ENCODE measurements around the gene SMIM10L1. TPM values are rescaled to one million over a fixed set of nuclear protein-coding genes. Genes with fewer than 3 reads are reported as not detected.

SMIM10L1 gene
- total RNA-seq, 1 donor from 2014 or later: 9.7 TPM

DNA sequence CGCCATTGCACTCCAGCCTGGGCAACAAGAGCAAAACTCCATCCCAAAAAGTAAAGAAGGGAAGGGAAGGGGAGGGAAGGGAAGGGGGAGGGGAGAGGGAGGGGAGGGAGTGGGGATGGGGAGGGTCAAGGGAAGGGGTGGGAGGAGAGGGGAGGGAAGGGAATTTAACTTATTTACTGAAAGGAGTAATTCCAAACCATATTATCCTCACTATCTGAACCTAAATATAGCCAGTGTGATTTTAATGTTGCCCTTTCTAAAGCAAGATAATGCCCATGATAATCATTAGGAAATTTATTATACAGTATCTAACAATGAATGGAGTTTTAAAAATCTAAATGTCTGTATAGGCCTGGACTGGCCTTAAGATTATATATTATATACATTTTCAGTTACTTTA lies 7.3 kb downstream of the SMIM10L1 start:
- H3K9me3 Mint-ChIP-seq (ENCODE audit: unreplicated experiment): no peaks in the 10 kb centered on the region
- no peak for DNase-seq (ENCODE audit: extremely low spot score, unreplicated experiment)

DNA sequence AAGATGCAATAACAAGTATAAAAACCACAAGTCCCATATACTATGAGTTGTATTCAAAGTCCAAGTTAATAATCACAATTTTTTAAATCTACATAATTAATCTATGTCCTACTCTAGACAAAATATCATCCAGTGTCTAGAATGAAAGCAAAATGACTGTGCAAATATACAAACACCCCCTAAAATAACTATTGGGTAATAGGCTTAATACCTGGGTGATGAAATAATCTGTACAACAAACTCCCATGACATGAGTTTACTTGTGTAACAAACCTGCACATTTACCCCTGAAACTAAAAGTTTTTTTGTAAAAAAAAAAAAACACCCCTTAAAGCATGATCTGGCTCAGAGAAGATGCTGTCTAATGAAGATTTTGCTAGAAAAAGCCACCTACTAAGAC lies 11.5 kb downstream of the SMIM10L1 start:
- H3K27me3 Mint-ChIP-seq (ENCODE audit: unreplicated experiment): peaks cover 2% of the 10 kb centered on the region
- H3K27ac Mint-ChIP-seq (ENCODE audit: unreplicated experiment): no peak overlapping the region
- no peak overlapping the region for H3K4me3 Mint-ChIP-seq (ENCODE audit: unreplicated experiment)
- no peaks in the 10 kb centered on the region for H3K36me3 Mint-ChIP-seq (ENCODE audit: unreplicated experiment)
- DNase-seq (ENCODE audit: extremely low spot score, unreplicated experiment): no peak
- no peaks in the 10 kb centered on the region for H3K4me1 Mint-ChIP-seq (ENCODE audit: unreplicated experiment)
- TF ChIP-seq, protein P1, sequence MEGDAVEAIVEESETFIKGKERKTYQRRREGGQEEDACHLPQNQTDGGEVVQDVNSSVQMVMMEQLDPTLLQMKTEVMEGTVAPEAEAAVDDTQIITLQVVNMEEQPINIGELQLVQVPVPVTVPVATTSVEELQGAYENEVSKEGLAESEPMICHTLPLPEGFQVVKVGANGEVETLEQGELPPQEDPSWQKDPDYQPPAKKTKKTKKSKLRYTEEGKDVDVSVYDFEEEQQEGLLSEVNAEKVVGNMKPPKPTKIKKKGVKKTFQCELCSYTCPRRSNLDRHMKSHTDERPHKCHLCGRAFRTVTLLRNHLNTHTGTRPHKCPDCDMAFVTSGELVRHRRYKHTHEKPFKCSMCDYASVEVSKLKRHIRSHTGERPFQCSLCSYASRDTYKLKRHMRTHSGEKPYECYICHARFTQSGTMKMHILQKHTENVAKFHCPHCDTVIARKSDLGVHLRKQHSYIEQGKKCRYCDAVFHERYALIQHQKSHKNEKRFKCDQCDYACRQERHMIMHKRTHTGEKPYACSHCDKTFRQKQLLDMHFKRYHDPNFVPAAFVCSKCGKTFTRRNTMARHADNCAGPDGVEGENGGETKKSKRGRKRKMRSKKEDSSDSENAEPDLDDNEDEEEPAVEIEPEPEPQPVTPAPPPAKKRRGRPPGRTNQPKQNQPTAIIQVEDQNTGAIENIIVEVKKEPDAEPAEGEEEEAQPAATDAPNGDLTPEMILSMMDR (IDR thresholded peaks at IDR 0.05): no peak
- H3K9me3 Mint-ChIP-seq (ENCODE audit: unreplicated experiment): no peaks in the 10 kb centered on the region

More for the DNA sequence above, 7.3 kb downstream of the SMIM10L1 start:
- Mint-ChIP-seq H3K36me3 (ENCODE audit: unreplicated experiment) (peaks cover 3% of the 10 kb centered on the region), H3K4me3 (ENCODE audit: unreplicated experiment) (no peak overlapping the region), H3K27me3 (ENCODE audit: unreplicated experiment) (no peaks in the 10 kb centered on the region), H3K4me1 (ENCODE audit: unreplicated experiment) (peaks cover 6% of the 10 kb centered on the region), H3K27ac (ENCODE audit: unreplicated experiment) (no peak overlapping the region)
- TF ChIP-seq, protein P1 (IDR thresholded peaks at IDR 0.05): no peak

DNA sequence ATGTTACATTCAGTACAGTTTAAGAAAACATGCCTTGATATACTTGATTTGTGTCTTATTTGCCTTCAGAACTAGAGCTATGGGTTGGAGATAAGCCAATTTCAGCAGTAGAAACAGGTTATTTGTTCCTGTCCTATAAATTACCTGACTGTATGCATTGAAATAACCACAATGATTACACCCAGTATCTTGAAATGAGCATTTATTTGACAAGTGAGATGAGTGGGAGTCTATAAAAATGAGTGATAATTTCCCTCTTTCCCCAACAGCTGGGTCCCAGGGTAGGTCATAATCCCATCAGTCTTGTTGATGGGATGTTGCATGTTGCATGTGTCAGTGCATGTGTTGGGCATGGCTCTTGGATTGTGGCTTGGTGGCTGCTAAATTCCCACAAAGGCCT lies 12.0 kb downstream of the SMIM10L1 start:
- Mint-ChIP-seq H3K27ac (ENCODE audit: unreplicated experiment) (no peak overlapping the region), H3K4me3 (ENCODE audit: unreplicated experiment) (no peak overlapping the region), H3K27me3 (ENCODE audit: unreplicated experiment) (peaks cover 2% of the 10 kb centered on the region), H3K4me1 (ENCODE audit: unreplicated experiment) (no peaks in the 10 kb centered on the region), H3K9me3 (ENCODE audit: unreplicated experiment) (no peaks in the 10 kb centered on the region), H3K36me3 (ENCODE audit: unreplicated experiment) (no peaks in the 10 kb centered on the region)
- TF ChIP-seq, protein P1 (IDR thresholded peaks at IDR 0.05): no peak
- DNase-seq (ENCODE audit: extremely low spot score, unreplicated experiment): no peak

DNA sequence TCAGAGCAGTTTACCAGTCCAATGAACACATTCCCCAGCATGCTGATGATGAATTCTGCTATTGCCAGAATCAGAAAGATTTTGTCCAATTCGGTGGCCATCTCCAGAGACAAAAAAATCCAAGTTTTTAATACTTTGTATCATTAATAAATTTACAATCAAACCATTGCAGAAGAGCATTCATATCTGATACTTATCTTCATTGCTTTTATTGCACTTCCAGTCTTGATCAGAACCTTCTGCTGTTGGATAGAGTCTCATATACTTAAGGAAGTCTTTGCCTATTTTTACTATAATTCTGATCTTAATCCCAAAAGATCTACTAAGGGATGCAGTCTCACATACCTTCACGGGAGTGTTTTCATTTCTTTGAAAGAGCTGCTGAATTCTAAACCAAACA lies 15.8 kb downstream of the SMIM10L1 start, which contains the start of gene TAS2R42:
TAS2R42 (minus strand) TSS at position 101 of the 400 bp plus-strand sequence; CDS start at position 101, 0 bp downstream.
- Mint-ChIP-seq H3K27me3 (ENCODE audit: unreplicated experiment) (peaks cover 2% of the 10 kb centered on the region), H3K4me3 (ENCODE audit: unreplicated experiment) (no peak within 1 kb of the TSS), H3K4me1 (ENCODE audit: unreplicated experiment) (no peaks in the 10 kb centered on the region), H3K27ac (ENCODE audit: unreplicated experiment) (no peak within 1 kb of the TSS), H3K36me3 (ENCODE audit: unreplicated experiment) (peaks cover 2% of the 10 kb centered on the region), H3K9me3 (ENCODE audit: unreplicated experiment) (no peaks in the 10 kb centered on the region)
- no peak for DNase-seq (ENCODE audit: extremely low spot score, unreplicated experiment)
- TF ChIP-seq, protein P1 (IDR thresholded peaks at IDR 0.05): no peak

DNA sequence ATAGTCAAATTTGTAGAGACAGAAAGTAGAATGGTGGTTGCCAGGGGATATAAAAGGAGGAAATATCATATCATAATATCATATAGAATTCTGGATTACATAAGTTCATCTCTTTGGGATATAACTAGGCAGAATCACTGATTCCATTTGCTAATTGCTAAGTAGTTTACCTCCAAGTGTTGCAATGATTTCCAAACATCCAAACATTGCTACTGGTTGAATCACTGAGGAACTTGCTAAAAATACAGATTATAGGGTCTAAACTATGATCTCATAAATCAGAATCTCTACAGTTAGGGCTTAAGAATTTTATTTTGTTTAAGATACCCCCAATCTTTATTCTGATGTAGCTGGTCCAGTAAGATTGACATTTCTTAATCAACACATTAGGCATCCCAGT lies 31.8 kb downstream of the SMIM10L1 start:
- TF ChIP-seq, protein P1 (IDR thresholded peaks at IDR 0.05): no peak
- no peaks in the 10 kb centered on the region for H3K4me1 Mint-ChIP-seq (ENCODE audit: unreplicated experiment)
- H3K9me3 Mint-ChIP-seq (ENCODE audit: unreplicated experiment): peaks cover 10% of the 10 kb centered on the region
- H3K36me3 Mint-ChIP-seq (ENCODE audit: unreplicated experiment): peaks cover 6% of the 10 kb centered on the region
- peaks cover 2% of the 10 kb centered on the region for H3K27me3 Mint-ChIP-seq (ENCODE audit: unreplicated experiment)
- H3K27ac Mint-ChIP-seq (ENCODE audit: unreplicated experiment): no peak overlapping the region
- H3K4me3 Mint-ChIP-seq (ENCODE audit: unreplicated experiment): no peak overlapping the region
- no peak for DNase-seq (ENCODE audit: extremely low spot score, unreplicated experiment)
